WI38 (cell line): ENCODE measurements around the gene NMRAL1.

ENCODE experiments used
- H3K4me3 ChIP-seq: 2 replicates; pipeline ENCODE4 v1.5.1; 2011; ENCODE audit warnings: low read depth, mild to moderate bottlenecking, control low read depth, low read length
- TF ChIP-seq, protein P1 (sequence below): IDR thresholded peaks from 2 replicates; pipeline ENCODE4 v1.5.1; 2012; ENCODE audit warnings: low read depth, mild to moderate bottlenecking, control low read depth, low read length

The NMRAL1 gene

DNA sequence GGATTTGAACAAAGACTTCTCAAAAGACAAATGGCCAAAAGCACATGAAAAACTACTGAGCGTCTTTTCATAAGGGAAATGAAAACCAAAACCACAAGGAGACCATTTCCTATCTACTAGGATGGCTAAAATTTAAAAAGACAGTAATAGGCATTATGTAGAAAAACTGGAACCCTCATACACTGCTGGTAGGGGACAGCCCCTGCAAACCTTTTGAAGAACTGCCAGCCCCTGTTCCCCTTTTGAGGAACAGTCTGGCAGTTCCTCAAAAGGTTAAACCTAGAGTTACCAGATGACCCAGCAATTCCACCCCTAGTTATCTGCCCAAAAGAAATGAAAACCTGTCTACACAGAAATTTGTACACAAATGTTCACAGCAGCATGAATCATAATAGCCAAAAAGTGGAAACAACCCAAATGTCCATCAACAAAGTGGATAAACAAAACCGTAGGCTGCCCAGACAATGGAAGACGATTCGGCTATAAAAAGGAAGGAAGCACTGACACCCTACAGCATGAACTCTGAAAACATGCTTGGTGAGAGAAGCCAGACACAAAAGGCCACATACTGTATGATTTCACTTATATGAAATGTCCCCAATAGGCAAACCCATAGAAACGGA is 41.3 kb upstream of the NMRAL1 start:
- no peak overlapping the region for H3K4me3 ChIP-seq

DNA sequence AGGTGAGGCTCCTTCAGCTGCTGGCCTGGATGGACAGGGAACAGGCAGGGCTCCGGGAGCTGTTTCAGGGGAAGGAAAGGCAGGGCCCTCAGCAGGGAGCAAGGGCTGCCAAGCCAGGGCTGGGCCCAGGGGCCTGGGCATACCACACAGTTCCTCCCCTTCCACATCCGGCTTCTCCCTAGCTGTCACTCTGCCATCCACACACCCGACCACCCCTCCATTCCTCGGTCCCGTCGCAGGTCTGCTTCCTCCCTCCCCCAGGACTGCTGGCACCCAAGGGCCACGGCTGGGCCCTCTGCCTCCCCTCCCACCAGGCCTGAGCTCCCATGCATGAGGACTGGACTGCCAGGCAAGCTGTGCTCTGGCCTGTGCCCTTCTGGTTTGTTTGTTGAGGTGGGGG is 40.2 kb upstream of the NMRAL1 start:
- TF ChIP-seq, protein P1, sequence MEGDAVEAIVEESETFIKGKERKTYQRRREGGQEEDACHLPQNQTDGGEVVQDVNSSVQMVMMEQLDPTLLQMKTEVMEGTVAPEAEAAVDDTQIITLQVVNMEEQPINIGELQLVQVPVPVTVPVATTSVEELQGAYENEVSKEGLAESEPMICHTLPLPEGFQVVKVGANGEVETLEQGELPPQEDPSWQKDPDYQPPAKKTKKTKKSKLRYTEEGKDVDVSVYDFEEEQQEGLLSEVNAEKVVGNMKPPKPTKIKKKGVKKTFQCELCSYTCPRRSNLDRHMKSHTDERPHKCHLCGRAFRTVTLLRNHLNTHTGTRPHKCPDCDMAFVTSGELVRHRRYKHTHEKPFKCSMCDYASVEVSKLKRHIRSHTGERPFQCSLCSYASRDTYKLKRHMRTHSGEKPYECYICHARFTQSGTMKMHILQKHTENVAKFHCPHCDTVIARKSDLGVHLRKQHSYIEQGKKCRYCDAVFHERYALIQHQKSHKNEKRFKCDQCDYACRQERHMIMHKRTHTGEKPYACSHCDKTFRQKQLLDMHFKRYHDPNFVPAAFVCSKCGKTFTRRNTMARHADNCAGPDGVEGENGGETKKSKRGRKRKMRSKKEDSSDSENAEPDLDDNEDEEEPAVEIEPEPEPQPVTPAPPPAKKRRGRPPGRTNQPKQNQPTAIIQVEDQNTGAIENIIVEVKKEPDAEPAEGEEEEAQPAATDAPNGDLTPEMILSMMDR: no peak
- no peak overlapping the region for H3K4me3 ChIP-seq

More for the DNA sequence above, 41.3 kb upstream of the NMRAL1 start:
- TF ChIP-seq, protein P1: no peak

DNA sequence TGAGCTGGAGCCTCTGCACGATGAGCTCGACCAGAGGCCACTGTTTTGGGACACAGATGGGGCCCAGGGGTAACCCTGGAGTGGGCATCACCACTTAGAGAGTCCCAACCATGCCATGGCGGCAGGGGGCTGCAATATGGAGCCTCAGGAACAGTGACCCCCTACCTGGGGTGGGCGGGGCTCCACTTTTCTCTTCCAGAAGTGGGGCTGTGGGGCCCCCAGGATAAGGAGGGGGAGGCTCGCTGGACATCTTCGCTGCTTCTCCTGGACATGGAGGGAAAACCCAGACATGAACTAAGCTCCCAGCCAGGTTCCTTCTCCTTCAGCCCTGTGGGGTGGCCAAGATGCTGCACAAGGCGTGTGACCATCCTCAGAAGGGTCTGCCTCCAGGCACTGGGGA is 39.5 kb upstream of the NMRAL1 start:
- TF ChIP-seq, protein P1: no peak
- H3K4me3 ChIP-seq: no peak overlapping the region

DNA sequence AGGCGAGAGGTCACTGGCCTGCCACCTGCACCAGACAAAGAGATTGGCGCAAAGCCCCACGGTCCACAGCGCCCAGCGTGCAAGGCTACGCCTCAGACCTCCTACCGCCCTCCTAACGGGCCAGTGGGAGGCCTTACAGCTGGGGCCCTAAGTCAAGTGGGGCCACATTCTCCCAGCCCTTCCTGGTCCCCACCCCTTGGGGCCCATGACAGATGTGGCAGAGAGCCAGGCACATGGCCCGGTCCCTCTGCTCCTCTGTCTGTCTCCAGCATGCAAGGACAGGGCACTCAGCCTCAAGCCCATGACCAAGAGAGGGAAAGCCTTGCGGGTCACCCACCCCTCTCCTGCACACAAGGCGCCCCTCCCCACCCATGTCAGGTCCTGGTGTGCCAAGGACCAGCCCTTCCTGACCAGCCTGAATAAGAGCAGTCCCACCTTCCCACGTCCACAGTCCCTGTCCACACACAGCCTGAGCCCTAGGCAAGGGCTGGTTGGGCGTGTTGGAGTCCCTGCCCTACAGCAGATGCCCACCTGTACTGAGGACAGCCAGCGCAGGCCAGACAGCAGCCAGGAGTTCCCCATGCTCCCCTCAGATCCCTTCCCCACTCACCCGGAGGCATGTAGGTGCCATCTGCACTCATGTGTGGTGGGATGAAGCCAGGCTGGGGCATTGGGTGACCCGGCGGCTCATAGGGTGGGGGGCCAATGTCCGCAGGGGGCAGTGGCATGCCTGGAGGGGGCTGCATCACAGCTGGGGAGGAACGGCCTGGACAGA is 38.8 kb upstream of the NMRAL1 start:
- H3K4me3 ChIP-seq: no peak overlapping the region
- TF ChIP-seq, protein P1: no peak

DNA sequence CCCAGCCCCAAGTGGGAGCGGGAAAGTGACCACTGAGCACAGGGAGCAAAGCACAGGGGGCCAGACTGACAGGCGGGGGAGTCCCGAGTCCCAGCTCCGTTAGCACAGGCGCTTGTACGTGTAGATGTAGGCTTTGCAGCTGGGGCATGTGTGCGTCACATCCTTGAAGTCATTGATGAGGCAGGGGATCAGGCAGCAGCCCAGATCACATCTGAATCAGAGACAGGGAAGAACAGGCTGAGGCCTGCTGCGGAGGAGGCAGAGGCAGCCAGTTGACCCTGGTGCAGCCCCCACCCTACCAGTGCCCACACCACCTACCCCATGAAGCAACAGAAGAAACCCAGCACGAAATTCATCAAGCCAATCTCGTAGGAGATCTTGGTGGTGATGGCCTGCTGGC is 38.0 kb upstream of the NMRAL1 start:
- TF ChIP-seq, protein P1: no peak

DNA sequence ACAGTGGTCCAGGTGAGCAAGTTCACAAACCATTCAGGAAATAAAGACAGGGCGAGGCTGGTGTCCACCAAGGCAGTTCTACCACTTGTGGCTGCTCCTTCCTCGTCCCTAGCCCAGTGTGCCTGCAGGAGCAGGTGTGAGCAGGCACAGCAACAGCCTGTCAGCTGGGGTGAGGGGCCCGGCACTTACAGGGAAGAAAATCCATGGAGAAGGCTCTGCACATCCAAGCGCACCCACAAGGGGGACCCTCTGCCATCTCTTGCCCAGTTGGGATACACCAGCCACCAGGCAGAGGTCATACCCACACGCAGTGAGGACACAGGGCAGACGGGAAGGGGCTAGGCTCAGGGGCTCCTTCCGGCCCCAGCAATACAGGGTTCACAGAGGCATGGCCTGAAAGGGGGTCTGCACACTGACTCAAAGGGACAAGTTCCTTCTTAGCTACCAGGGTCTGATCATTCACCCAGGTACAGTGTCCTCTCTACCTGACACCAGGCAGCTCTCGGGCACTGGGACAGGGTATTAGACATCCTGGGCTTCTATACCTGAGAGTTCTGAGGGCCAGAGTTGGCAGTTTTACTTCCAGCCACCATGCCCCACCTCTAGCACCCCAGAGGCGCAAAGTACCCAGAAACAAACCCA is 37.1 kb upstream of the NMRAL1 start:
- TF ChIP-seq, protein P1: peak; percentile 56
- no peak overlapping the region for H3K4me3 ChIP-seq

More for the DNA sequence above, 38.0 kb upstream of the NMRAL1 start:
- no peak overlapping the region for H3K4me3 ChIP-seq
